Activated CD4-positive, alpha-beta T cell treated with anti-CD3 and anti-CD28 coated beads, Interleukin-2, amount 50 U/mL, for 1 hour (primary cell): Measurements from ENCODE around the gene SORBS1.

ENCODE experiments used
- DNase-seq: peaks from one replicate; pipeline ENCODE4 v3.0.0-alpha.2; 2020

Gene SORBS1

DNA sequence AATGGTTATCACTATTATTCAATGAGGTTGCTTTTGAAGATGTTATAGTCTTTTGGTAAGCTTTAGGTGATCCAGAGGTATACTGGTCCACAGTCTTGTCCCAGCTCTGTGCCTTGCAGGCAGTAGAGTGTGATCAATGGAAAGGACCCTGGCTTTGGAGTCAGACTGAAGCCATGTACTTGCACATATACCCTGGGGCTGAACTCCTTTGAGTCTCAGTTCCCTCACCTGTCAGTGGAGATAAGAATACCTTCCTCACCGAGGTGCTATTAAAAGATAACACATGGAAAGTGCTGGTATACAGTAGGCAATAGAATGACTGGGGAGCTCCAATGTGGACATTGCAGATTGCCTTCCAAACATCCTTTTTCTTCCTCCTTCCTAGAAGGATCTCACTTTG, 254.3 kb downstream of the SORBS1 start:
- DNase-seq: no peak

- DNase-seq: no peak
These were observed 254.9 kb downstream of the SORBS1 start for GRCh38 chr10:95306318-95306650.

GRCh38 chr10:95305606-95306317, 255.4 kb downstream of the SORBS1 start:
- DNase-seq: no peak

DNA sequence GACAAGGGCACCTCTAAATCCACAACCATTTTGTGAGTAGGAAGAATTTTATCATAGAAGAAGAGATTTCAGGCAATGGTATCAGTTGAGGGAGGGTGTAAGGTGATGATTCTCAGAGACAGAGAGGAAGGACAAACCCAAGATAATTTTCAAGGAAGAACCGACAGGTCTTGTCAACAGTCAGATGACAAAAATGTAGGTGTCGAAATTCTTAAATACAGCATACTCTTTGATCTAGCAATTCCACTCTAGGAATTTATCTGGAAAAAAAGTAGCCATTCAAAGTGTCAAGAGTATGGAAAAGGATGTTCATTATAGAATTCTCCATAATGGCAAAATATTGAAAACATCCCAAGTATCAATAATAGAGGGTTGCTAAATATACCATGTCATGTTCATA, 256.2 kb downstream of the SORBS1 start:
- no peak for DNase-seq

- no peak for DNase-seq
These were observed 256.7 kb downstream of the SORBS1 start for GRCh38 chr10:95304463-95304862.

DNA sequence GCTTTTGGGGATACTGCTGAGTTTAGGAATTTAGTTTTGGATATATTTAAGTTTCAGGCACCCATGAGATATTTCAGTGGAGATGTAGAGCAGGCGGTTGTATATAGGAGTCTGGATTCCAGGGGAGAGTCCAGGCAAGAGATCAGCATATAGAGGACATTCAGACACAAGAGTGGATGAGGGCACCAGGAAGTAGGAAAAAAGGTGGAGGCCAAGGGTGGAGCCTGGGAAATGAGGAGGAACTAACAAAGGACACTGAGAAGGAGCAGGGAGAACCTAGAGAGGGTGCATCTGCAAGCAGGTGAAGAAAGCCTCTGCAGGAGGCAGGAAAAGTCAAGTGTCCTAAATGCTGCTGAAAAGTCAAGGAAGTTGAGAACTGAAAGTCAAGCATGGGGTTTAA, 257.2 kb downstream of the SORBS1 start:
- DNase-seq: no peak

DNA sequence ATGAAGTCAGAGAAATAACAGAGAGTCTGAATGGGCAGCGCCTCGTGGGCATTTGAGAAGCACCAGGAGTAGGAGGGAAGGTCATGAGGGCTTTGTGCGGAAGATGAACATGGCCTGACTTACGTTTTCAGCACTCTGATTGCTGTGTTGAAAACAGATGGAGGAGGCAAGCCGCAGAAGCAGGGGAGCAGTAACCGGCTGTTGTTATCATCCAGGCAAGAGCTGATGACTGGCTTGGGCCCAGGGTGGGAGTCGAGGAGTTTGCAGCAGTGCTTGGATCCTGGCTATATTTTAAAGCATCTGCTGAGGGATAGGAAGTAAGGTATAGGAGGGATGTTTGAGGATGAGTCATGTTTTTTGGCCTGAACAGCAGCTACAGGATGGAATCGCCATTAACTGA, 257.6 kb downstream of the SORBS1 start:
- no peak for DNase-seq

- DNase-seq: no peak
These were observed 261.1 kb downstream of the SORBS1 start for GRCh38 chr10:95300022-95300539.

- DNase-seq: no peak
These were observed 263.8 kb downstream of the SORBS1 start for GRCh38 chr10:95297402-95297801.

GRCh38 chr10:95296764-95297163, 264.4 kb downstream of the SORBS1 start:
- DNase-seq: no peak

GRCh38 chr10:95295031-95295755, 266.0 kb downstream of the SORBS1 start:
- DNase-seq: peak; percentile 9

- no peak for DNase-seq
These were observed 267.5 kb downstream of the SORBS1 start for GRCh38 chr10:95293631-95294030.

GRCh38 chr10:95291365-95292039, 269.7 kb downstream of the SORBS1 start:
- no peak for DNase-seq

- DNase-seq: peak; percentile 6
These were observed 270.5 kb downstream of the SORBS1 start, which contains the start of gene PDLIM1 for GRCh38 chr10:95290461-95291364. Gene PDLIM1 (minus strand): TSS chr10:95291003. CDS start chr10:95290915, 88 bp downstream.

DNA sequence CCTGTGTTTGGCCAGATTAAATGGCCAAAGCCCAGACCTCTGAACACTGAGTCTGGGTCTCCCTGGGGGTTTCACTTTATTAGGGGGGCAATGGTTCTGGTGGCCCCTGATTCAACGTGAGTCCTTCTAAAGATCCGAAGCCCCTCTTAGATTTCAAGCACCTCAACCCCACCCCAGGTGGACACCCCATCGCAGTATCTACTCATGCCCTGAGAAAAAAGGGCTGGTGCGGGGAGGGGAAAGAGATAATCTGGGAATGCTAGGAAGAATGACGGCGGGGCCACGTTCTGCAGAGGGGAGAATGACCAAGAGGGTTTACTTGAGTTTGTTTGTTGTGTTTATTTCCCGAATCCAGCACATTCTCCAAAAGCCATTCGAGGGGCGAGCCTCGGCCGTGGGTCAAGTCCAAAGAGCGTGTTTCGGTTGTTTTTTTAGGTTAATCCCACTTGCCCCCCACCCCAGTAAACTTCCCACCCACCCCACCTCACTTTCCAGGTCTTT, 271.2 kb downstream of the SORBS1 start:
- DNase-seq: no peak

DNA sequence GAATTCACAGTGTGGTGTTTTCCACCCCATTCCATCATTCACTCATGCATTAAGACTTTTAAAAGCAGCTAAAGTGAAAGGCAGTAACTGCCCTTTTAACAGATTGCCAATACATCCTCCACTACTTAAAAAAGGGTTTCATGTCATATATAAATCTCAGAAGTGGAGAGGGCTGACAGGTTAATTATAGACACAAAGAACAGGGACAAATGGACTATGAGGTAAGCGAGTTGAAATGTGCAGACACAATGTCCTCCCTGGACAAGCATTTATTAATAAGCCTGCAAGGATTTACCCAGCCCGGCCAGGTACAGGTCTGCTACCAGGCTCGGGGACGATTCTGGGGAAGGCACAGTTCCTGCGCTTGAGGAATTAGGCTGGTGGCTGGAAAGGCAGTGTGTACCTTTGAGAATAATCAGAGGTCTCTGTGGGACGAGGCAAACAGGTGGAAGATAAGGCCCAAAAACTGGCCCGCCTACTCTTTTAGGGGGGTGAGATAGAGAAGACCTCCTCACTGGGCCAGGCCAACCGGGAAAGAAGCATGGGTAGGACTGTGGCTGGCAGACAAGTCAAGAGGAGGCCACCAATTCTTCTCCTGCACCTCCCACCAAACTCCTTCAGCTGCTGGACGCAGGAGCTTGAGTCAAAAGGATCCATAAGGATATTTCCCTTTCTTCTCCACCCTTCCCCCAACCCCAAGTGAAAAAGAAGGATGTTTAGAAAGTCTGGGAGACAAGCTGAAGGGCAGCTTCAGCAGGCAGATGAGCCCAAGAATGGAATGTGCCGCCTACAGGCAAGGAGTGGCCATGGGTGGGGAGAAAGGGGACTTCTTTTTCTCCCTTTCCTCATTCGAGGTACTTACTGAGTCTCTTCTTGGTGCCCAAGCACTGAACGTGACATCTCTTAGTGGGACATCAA, 271.9 kb downstream of the SORBS1 start:
- no peak for DNase-seq

GRCh38 chr10:95288303-95288702, 272.9 kb downstream of the SORBS1 start:
- no peak for DNase-seq

GRCh38 chr10:95287281-95287680, 273.9 kb downstream of the SORBS1 start:
- DNase-seq: no peak

DNA sequence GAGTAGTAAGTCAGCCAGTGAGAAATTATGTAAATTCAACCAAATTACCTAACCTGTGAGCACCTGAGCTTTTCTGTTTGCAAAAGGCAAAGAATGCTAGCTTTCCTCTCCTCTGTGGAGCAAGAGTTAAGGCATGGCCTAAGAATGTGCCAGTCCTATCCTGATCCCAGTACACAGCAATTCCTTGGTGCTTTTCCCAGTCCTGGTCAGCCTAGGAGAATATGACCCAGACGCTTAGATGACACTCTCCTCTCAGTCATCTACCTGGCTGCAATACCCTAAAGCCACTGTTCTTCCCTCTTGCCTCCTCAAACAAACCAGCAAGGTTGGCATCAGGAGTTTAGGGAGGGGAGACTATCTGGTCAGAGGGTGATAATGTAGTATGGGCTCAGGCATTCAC, 274.5 kb downstream of the SORBS1 start:
- DNase-seq: no peak

GRCh38 chr10:95285556-95285955, 275.6 kb downstream of the SORBS1 start:
- no peak for DNase-seq

GRCh38 chr10:95284807-95285206, 276.4 kb downstream of the SORBS1 start:
- no peak for DNase-seq
